ENCODE results near the gene GABARAP. TPM values are rescaled to one million over a fixed set of nuclear protein-coding genes. Genes with fewer than 3 reads are reported as not detected.
"Not testable (repeated sequence)": the region's sequence is repeated elsewhere in the genome, so short reads cannot be mapped to it uniquely, and the experiment has no call there.

Gene GABARAP
- total and polyA plus RNA-seq, 2 of the 4 experiments (the other 2 are of a cell fraction): 77.8 to 780 TPM

DNA sequence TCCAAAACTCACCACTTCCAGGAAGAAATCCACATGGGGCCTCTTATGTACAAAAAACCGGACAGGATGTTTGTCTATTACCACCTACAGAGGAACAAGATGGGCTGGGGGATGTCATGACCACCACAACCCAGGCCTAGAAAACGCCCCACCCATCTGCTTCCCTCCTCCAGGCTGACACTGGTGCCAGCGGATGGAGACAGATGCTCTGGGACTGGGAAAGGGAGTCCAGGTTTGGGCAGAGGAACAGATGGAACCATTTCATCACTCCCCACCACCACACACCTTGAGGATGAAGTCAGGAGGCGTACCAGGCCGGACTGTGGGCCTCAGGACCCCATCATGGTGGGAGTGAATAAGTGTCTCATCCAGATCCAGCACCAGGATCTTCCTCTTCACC lies 4.5 kb upstream of the GABARAP start:
- TF ChIP-seq POLR2A (IDR thresholded peaks at IDR 0.05; ENCODE audit: low read depth, low read length) (no peak), CHD1 (IDR thresholded peaks at IDR 0.05; ENCODE audit: low read depth, low read length) (no peak), CEBPB (IDR thresholded peaks at IDR 0.05; ENCODE audit: low read depth, low read length) (no peak)
- ATAC-seq (ENCODE audit: low read depth) (no peak), DNase-seq (no peak)
- Histone ChIP-seq H2AFZ (replicated peaks; ENCODE audit: low read length, poor library complexity) (no peak overlapping the region), H3K9ac (ENCODE audit: low read depth, low read length) (no peak overlapping the region), H2AK5ac (ENCODE audit: low read depth, low read length) (no peak overlapping the region), H3K4me3 (ENCODE audit: insufficient read depth, low read depth, low read length) (no peak overlapping the region), H4K91ac (ENCODE audit: insufficient read depth, low read depth, low read length) (no peak overlapping the region), H3K9me3 (ENCODE audit: control insufficient read depth, insufficient read depth, low read length) (no peaks in the 10 kb centered on the region), H3K27ac (ENCODE audit: insufficient read depth, low read length) (no peak overlapping the region), H3K79me1 (ENCODE audit: low read depth in 1 of 2, low read length in 2 of 2) (peaks cover 4 to 44% of the 10 kb centered on the region in 2 experiments), H4K20me1 (ENCODE audit: insufficient read depth, low read length) (peaks cover 9% of the 10 kb centered on the region; the same call in 1 of the 2 replicates), H3K4ac (ENCODE audit: low read depth, low read length) (no peak overlapping the region), H3K4me1 (ENCODE audit: control insufficient read depth, insufficient read depth, low read length) (peaks cover 8% of the 10 kb centered on the region), H2AK9ac (replicated peaks; ENCODE audit: low read depth, low read length, poor library complexity) (no peak overlapping the region), H3K18ac (ENCODE audit: low read depth, low read length) (no peak overlapping the region), H3K9me1 (ENCODE audit: insufficient read depth, low read length) (peaks cover 10% of the 10 kb centered on the region), H2BK20ac (ENCODE audit: low read depth, low read length) (no peak overlapping the region), H2BK5ac (ENCODE audit: low read depth, low read length, poor library complexity, severe bottlenecking) (no peak overlapping the region), H3K56ac (ENCODE audit: extremely low read depth, insufficient read depth, low read length) (no peak overlapping the region), H3K14ac (replicated peaks; ENCODE audit: low read depth, low read length) (no peak overlapping the region), H3K36me3 (ENCODE audit: control insufficient read depth, insufficient read depth, low read length) (peaks cover 17% of the 10 kb centered on the region), H4K5ac (ENCODE audit: low read depth, low read length) (no peak overlapping the region), H2BK120ac (ENCODE audit: low read depth, low read length) (no peak overlapping the region), H3K23ac (ENCODE audit: low read depth, low read length) (no peak overlapping the region), H3K27me3 (ENCODE audit: control insufficient read depth, insufficient read depth, low read length) (no peaks in the 10 kb centered on the region), H2BK15ac (ENCODE audit: low read depth, low read length) (no peak overlapping the region), H4K8ac (ENCODE audit: low read depth in 2 of 2, low read length in 2 of 2) (no peak overlapping the region), H3K4me2 (ENCODE audit: low read depth, low read length) (no peak overlapping the region)
- intact Hi-C loops (cut with micrococcal nuclease): no loop called here
- no CpG with 5 or more reads among the region's 5 CpGs for WGBS, 2 experiments (ENCODE audit: extremely low coverage in 2 of 2, insufficient read length in 1 of 2)
- dilution Hi-C loops (cut with HindIII; ENCODE audit: low sequenced_read_pairs, unreplicated experiment): no loop called here
- in situ Hi-C loops (cut with MboI; ENCODE audit: low sequenced_read_pairs): loop anchor here (25.0 kb wide), 1 partner anchor 916 kb away; the partner anchor contains the start of genes PER1 and VAMP2
- BruUV-seq (replicated peaks): no TSS peak
- ChIA-PET CTCF (no interaction called here), POLR2A (ENCODE audit: unreplicated experiment) (no interaction called here)

DNA sequence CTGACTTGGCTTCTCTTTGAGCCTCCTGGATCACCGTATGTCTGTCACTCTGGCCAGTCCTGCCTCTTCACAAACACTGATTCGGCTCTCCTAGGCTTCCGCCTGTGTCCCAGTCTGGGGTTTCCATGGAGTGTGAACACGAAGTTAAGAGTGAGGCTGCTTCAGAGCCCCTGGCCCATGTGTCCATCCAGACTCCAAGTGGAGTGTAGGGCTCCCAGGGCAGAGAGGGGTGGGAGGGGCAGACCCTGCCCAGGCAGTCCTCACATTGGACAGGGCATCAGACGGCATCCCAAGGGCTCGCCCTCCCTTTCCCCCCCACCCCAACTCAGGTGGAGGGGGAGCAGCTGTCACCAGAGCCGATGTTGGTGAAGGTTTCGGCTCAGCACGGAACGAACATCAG lies 1.6 kb upstream of the GABARAP start:
- H3K18ac ChIP-seq (ENCODE audit: low read depth, low read length); dilution Hi-C loops (cut with HindIII; ENCODE audit: low sequenced_read_pairs, unreplicated experiment); H3K27me3 ChIP-seq (ENCODE audit: control insufficient read depth, insufficient read depth, low read length); BruUV-seq (replicated peaks); H4K8ac ChIP-seq (ENCODE audit: low read depth in 2 of 2, low read length in 2 of 2); H4K5ac ChIP-seq (ENCODE audit: low read depth, low read length); H2BK20ac ChIP-seq (ENCODE audit: low read depth, low read length); H3K23ac ChIP-seq (ENCODE audit: low read depth, low read length); H3K9me3 ChIP-seq (ENCODE audit: control insufficient read depth, insufficient read depth, low read length); POLR2A ChIA-PET (ENCODE audit: unreplicated experiment); H3K27ac ChIP-seq (ENCODE audit: insufficient read depth, low read length); ATAC-seq (ENCODE audit: low read depth); H2AFZ ChIP-seq (replicated peaks; ENCODE audit: low read length, poor library complexity); H2AK5ac ChIP-seq (ENCODE audit: low read depth, low read length); H3K56ac ChIP-seq (ENCODE audit: extremely low read depth, insufficient read depth, low read length); H2AK9ac ChIP-seq (replicated peaks; ENCODE audit: low read depth, low read length, poor library complexity); H3K4ac ChIP-seq (ENCODE audit: low read depth, low read length); H2BK15ac ChIP-seq (ENCODE audit: low read depth, low read length); H2BK5ac ChIP-seq (ENCODE audit: low read depth, low read length, poor library complexity, severe bottlenecking); H3K14ac ChIP-seq (replicated peaks; ENCODE audit: low read depth, low read length); H3K4me1 ChIP-seq (ENCODE audit: control insufficient read depth, insufficient read depth, low read length); H4K91ac ChIP-seq (ENCODE audit: insufficient read depth, low read depth, low read length); intact Hi-C loops (cut with micrococcal nuclease); H2BK120ac ChIP-seq (ENCODE audit: low read depth, low read length); DNase-seq; H3K9ac ChIP-seq (ENCODE audit: low read depth, low read length); H3K4me2 ChIP-seq (ENCODE audit: low read depth, low read length); H3K9me1 ChIP-seq (ENCODE audit: insufficient read depth, low read length); H3K4me3 ChIP-seq (ENCODE audit: insufficient read depth, low read depth, low read length); CTCF ChIA-PET: not testable (repeated sequence)
- H4K20me1 ChIP-seq (ENCODE audit: insufficient read depth, low read length): peaks cover 10% of the 10 kb centered on the region; the same call in 1 of the 2 replicates
- peaks cover 28% of the 10 kb centered on the region for H3K36me3 ChIP-seq (ENCODE audit: control insufficient read depth, insufficient read depth, low read length)
- peaks cover 13 to 52% of the 10 kb centered on the region in 2 experiments for H3K79me1 ChIP-seq (ENCODE audit: low read depth in 1 of 2, low read length in 2 of 2)
- no CpG with 5 or more reads among the region's 10 CpGs for WGBS, 2 experiments (ENCODE audit: extremely low coverage in 2 of 2, insufficient read length in 1 of 2)
- in situ Hi-C loops (cut with MboI; ENCODE audit: low sequenced_read_pairs): loop anchor here (25.0 kb wide), 1 partner anchor 918 kb away; the partner anchor contains the start of genes PER1 and VAMP2

Measured in IMR-90 (cell line).